GM23248 (cell line): ENCODE results near the gene LIM2. TPM values are rescaled to one million over a fixed set of nuclear protein-coding genes. Genes with fewer than 3 reads are reported as not detected.
"Not testable (repeated sequence)": the region's sequence is repeated elsewhere in the genome, so short reads cannot be mapped to it uniquely, and the experiment has no call there.

ENCODE experiments used
- DNase-seq: peaks from one replicate; pipeline ENCODE4 v3.0.0-alpha.2; 2015
- H2AFZ ChIP-seq: fragments of 200-600 bp; sonication (generic); 2 replicates; pipeline ENCODE4 v1.6.1; 2016; ENCODE audit warnings: antibody characterized with exemption
- H3F3A ChIP-seq: fragments of 200-600 bp; sonication (generic); 2 replicates; pipeline ENCODE4 v1.6.1; 2016; ENCODE audit warnings: mild to moderate bottlenecking, antibody characterized with exemption, mixed run types; ENCODE audit not compliant: insufficient read depth
- H3K27ac ChIP-seq: fragments of 200-600 bp; sonication (generic); 2 replicates; pipeline ENCODE4 v1.5.1; 2016; ENCODE audit warnings: mild to moderate bottlenecking
- H3K27me3 ChIP-seq: fragments of 200-600 bp; sonication (generic); replicated peaks from 2 replicates; pipeline ENCODE4 v1.6.1; 2016; ENCODE audit warnings: mild to moderate bottlenecking; ENCODE audit not compliant: insufficient read depth
- H3K36me3 ChIP-seq: fragments of 200-600 bp; sonication (generic); 2 replicates; pipeline ENCODE4 v1.6.1; 2016; ENCODE audit warnings: low read depth, mild to moderate bottlenecking
- H3K4me1 ChIP-seq: fragments of 200-600 bp; sonication (generic); 2 replicates; pipeline ENCODE4 v1.6.1; 2016; ENCODE audit warnings: mild to moderate bottlenecking; ENCODE audit not compliant: insufficient read depth
- H3K4me2 ChIP-seq: fragments of 200-600 bp; sonication (generic); one replicate; pipeline ENCODE4 v1.6.1; 2016; ENCODE audit warnings: mild to moderate bottlenecking; ENCODE audit not compliant: unreplicated experiment
- H3K4me3 ChIP-seq: fragments of 200-600 bp; sonication (generic); 2 replicates; pipeline ENCODE4 v1.5.1; 2016; ENCODE audit warnings: mild to moderate bottlenecking
- H3K79me2 ChIP-seq: fragments of 200-600 bp; sonication (generic); 2 replicates; pipeline ENCODE4 v1.6.1; 2016; ENCODE audit warnings: mild to moderate bottlenecking; ENCODE audit not compliant: insufficient read depth
- H3K9ac ChIP-seq: fragments of 200-600 bp; sonication (generic); 2 replicates; pipeline ENCODE4 v1.6.1; 2016; ENCODE audit warnings: mild to moderate bottlenecking
- H3K9me2 ChIP-seq: fragments of 200-600 bp; sonication (generic); 2 replicates; pipeline ENCODE4 v1.6.1; 2016; ENCODE audit warnings: mixed run types, mild to moderate bottlenecking, moderate library complexity; ENCODE audit not compliant: insufficient read depth
- H3K9me3 ChIP-seq: fragments of 200-600 bp; sonication (generic); one replicate; pipeline ENCODE4 v1.6.1; 2017; ENCODE audit warnings: low read depth
- H4K20me1 ChIP-seq: fragments of 200-600 bp; sonication (generic); 2 replicates; pipeline ENCODE4 v1.6.0; 2016; ENCODE audit not compliant: insufficient read depth
- EZH2 ChIP-seq: fragments of 200-600 bp; sonication (generic); IDR thresholded peaks from 2 replicates; pipeline ENCODE4 v1.6.1; 2018; ENCODE audit warnings: antibody characterized with exemption, mild to moderate bottlenecking; ENCODE audit not compliant: insufficient read depth, poor library complexity, severe bottlenecking
- EZH2phosphoT487 ChIP-seq: fragments of 200-600 bp; sonication (generic); IDR thresholded peaks from 2 replicates; pipeline ENCODE4 v1.6.1; 2018; ENCODE audit warnings: antibody characterized with exemption, moderate library complexity, mild to moderate bottlenecking, low read depth; ENCODE audit not compliant: insufficient read depth
- WGBS, 2 experiments: methylation state at CpG; one replicate each; pipeline ENCODE4 v1.1.6; 2015 to 2017; ENCODE audit warnings: low lambda C conversion rate in 2 of 2, low coverage in 1 of 2; ENCODE audit errors: missing lambda C conversion rate in 2 of 2; 5-methylcytosine and 5-hydroxymethylcytosine counted together
- in situ Hi-C: fragments of 300-500 bp; cut with MboI; formaldehyde crosslinking; loops from 2 replicates; pipeline ENCODE4 v1.15.0; 2020
- polyA plus RNA-seq: library from polyadenylated mRNA; unstranded; fragments of >200 nt; fragmentation: Nextera tagmentation; extraction: Ambion mirVana; gene quantifications from 2 replicates; pipeline ENCODE4 v1.2.1, GENCODE V29; 2016
- total RNA-seq: library from RNA; depleted of rRNA; stranded (reverse); fragments of >200 nt; shearing (Covaris generic); gene quantifications from 2 replicates; pipeline ENCODE4 v1.2.3, GENCODE V29; 2014

Gene LIM2
- total and polyA plus RNA-seq, 2 experiments from 2014 or later: not detected

- Histone ChIP-seq H3F3A (no peaks in the 10 kb centered on the region), H3K4me2 (no peak overlapping the region), H3K9me2 (no peaks in the 10 kb centered on the region), H3K27ac (no peak overlapping the region), H2AFZ (no peak overlapping the region), H3K9me3 (no peaks in the 10 kb centered on the region), H3K4me1 (no peaks in the 10 kb centered on the region), H3K36me3 (no peaks in the 10 kb centered on the region), H3K27me3 (no peaks in the 10 kb centered on the region), H4K20me1 (no peaks in the 10 kb centered on the region), H3K79me2 (no peaks in the 10 kb centered on the region), H3K9ac (no peak overlapping the region), H3K4me3 (no peak overlapping the region)
- in situ Hi-C loops: no loop called here
- 4 to 5% methylated on average over 3 of the region's 3 CpGs for WGBS, 2 experiments
- no peak for DNase-seq
- TF ChIP-seq EZH2phosphoT487 (no peak), EZH2 (no peak)
Observed at GRCh38 chr19:51430221-51430620, 42.4 kb upstream of the LIM2 start.

- DNase-seq: no peak
- Histone ChIP-seq H3K9ac (no peak overlapping the region), H3K4me2 (no peak overlapping the region), H4K20me1 (no peaks in the 10 kb centered on the region), H3K27ac (no peak overlapping the region), H3K27me3 (no peaks in the 10 kb centered on the region), H3K4me1 (no peaks in the 10 kb centered on the region), H2AFZ (no peak overlapping the region), H3K36me3 (no peaks in the 10 kb centered on the region), H3K9me3 (no peaks in the 10 kb centered on the region), H3K79me2 (no peaks in the 10 kb centered on the region), H3K9me2 (no peaks in the 10 kb centered on the region), H3F3A (no peaks in the 10 kb centered on the region), H3K4me3 (no peak overlapping the region)
- TF ChIP-seq EZH2 (no peak), EZH2phosphoT487 (no peak)
- 24 to 26% methylated on average over 3 of the region's 3 CpGs for WGBS, 2 experiments
- in situ Hi-C loops: no loop called here
Observed at GRCh38 chr19:51427201-51427600, 39.4 kb upstream of the LIM2 start.

GRCh38 chr19:51422053-51422448 is 34.3 kb upstream of the LIM2 start:
- H4K20me1 ChIP-seq: no peaks in the 10 kb centered on the region
- no peak overlapping the region for H3K27ac ChIP-seq
- H3K9ac ChIP-seq: no peak overlapping the region
- no peaks in the 10 kb centered on the region for H3K9me2 ChIP-seq
- no peaks in the 10 kb centered on the region for H3K27me3 ChIP-seq
- no peaks in the 10 kb centered on the region for H3K36me3 ChIP-seq
- no peaks in the 10 kb centered on the region for H3K79me2 ChIP-seq
- in situ Hi-C loops: no loop called here
- H3F3A ChIP-seq: no peaks in the 10 kb centered on the region
- no peak overlapping the region for H2AFZ ChIP-seq
- no peak overlapping the region for H3K4me3 ChIP-seq
- H3K9me3 ChIP-seq: no peaks in the 10 kb centered on the region
- WGBS, 2 experiments: 2 to 10% methylated on average over 10 to 17 of the region's 19 CpGs
- no peaks in the 10 kb centered on the region for H3K4me1 ChIP-seq
- peak; percentile 88 for DNase-seq
- TF ChIP-seq EZH2phosphoT487 (no peak), EZH2 (no peak)
- no peak overlapping the region for H3K4me2 ChIP-seq

GRCh38 chr19:51421229-51422052 is 33.7 kb upstream of the LIM2 start:
- Histone ChIP-seq H3K9me2 (no peaks in the 10 kb centered on the region), H3K4me1 (no peaks in the 10 kb centered on the region), H3K27me3 (no peaks in the 10 kb centered on the region), H3K79me2 (no peaks in the 10 kb centered on the region), H3K4me3 (no peak overlapping the region), H3K9ac (no peak overlapping the region), H3F3A (no peaks in the 10 kb centered on the region), H4K20me1 (no peaks in the 10 kb centered on the region), H2AFZ (no peak overlapping the region), H3K9me3 (no peaks in the 10 kb centered on the region), H3K27ac (no peak overlapping the region), H3K4me2 (no peak overlapping the region), H3K36me3 (no peaks in the 10 kb centered on the region)
- no peak for TF ChIP-seq EZH2phosphoT487
- no peak for TF ChIP-seq EZH2
- in situ Hi-C loops: no loop called here
- DNase-seq: no peak
- WGBS, 2 experiments: 4 to 5% methylated on average over 38 to 39 of the region's 39 CpGs

- H3K27ac ChIP-seq, DNase-seq, H4K20me1 ChIP-seq, H3K36me3 ChIP-seq, H3F3A ChIP-seq, in situ Hi-C loops, H3K79me2 ChIP-seq, H3K4me2 ChIP-seq, H3K9ac ChIP-seq, H3K9me3 ChIP-seq, H3K9me2 ChIP-seq, H3K27me3 ChIP-seq, H3K4me1 ChIP-seq, H3K4me3 ChIP-seq, H2AFZ ChIP-seq: not testable (repeated sequence)
- WGBS, 2 experiments: 56 to 64% methylated on average over 11 of the region's 11 CpGs
Observed at GRCh38 chr19:51420511-51420910, 32.7 kb upstream of the LIM2 start.
